GM19397 (cell line): Measurements from ENCODE around the gene CUL1.

ENCODE experiments used
- ATAC-seq: cut with Tn5 transposase; IDR thresholded peaks from one replicate; pipeline ENCODE4 v1.9.1; 2021; ENCODE audit warnings: mild to moderate bottlenecking, moderate library complexity; ENCODE audit not compliant: unreplicated experiment

The CUL1 gene

DNA sequence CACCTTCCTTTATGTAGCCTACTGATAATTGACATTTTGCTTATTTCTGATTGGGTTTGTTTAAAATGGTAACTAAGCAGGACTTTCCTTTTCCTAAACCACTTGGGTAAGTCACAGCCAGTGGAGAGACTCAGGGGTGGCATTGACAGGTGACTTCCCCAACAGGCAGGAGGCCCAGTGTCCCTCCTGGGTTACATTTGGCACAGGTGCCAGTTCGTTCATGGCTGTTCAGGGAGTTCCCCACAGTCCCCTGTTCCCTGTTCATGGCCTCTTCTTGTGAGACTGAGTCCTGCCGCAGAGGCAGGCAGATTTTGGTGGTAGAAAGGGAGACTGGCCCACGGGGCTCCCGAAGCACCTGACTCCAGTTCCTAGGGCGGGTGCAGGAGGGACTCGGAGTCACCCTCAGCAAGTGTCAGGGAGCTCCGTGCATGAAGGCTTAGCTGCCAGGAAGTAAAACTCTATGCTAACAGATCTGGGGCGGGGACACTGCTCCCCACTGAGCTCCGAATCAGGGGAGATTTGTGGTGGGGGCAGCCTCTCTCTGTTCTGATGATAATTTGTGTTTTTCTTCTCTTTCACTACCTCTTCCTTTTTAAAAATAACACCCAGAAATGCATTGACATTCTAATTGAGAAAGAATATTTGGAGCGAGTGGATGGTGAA, 101.3 kb downstream of the CUL1 start:
- ATAC-seq: no peak

DNA sequence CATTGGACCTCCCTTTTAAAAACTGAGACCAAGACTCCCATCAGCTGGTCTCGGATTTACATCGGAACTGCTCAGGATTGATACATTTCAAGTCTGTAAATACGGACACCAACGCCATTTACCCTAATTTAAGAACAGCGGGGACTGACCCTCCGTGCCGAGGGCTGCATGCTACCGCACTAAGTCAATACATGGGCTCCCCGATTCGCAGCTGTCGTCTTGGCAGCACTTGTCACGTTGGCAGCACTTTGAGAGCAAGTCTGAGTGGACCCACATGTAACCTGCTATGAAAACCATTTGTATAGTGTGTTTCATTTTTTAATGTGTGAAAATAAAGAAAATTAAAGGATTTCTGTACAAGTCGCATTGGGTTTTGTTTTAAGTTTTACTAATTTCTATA, 102.0 kb downstream of the CUL1 start:
- ATAC-seq: no peak

GRCh38 chr7:148802101-148802493, 103.4 kb downstream of the CUL1 start:
- no peak for ATAC-seq

DNA sequence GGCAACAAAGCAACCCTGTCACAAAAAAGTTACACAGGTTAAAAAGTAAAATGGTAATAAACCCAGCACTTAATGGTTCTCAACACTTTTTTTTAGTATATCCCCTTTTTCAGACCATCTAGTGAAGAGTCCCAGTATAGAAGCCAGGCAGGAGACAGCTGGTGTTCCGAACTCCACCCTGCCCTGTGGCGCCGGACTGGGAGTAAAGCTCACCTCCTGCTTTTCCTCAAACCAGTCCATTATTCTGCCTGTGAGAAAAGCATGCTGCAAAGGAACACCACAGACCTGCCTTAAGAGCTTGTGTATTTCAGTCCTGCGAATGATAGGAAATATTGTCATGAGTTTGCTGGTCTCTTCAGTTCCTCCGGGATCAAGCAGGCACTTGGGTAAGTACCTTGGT, 104.4 kb downstream of the CUL1 start:
- no peak for ATAC-seq

DNA sequence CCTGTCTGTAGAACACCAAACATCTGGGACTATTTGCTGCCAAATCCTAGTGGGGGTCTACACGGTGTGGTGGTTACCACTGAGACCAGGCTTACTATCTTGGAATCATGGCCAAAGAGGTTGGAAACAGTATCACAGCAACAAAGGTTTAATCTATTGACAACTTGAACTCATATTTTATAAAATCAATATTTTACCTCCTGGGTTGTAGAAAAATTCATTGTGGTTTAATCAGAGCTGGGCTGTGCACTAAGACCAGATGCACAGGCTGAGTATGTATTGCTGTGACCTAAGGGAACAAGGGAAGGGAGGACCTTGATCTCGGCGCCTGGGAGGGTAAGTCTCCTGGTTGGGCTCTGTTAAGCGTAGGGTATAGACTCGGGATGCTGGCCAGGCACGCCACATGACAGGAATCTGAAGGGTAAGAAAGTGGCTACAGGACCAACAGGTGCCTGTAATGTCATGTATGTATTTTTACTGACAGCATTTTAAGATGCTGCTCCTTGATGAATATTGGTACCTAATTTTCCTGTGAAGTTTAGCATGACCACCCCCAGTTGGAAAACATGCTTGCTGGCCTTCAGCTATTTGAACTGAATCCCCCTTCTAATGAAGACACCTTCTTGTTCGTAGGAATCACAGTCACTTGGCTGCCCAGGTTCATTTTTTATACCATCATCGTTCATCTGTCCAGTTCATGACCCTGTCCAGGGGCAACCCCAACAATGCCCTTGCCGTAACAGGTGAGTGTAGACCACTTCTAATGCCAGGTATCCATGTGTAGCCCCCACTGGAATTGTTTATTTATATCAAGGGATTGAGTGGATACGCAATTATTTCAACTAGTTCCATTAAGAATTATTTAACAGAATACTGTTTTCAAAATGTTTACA, 105.9 kb downstream of the CUL1 start:
- ATAC-seq: no peak

DNA sequence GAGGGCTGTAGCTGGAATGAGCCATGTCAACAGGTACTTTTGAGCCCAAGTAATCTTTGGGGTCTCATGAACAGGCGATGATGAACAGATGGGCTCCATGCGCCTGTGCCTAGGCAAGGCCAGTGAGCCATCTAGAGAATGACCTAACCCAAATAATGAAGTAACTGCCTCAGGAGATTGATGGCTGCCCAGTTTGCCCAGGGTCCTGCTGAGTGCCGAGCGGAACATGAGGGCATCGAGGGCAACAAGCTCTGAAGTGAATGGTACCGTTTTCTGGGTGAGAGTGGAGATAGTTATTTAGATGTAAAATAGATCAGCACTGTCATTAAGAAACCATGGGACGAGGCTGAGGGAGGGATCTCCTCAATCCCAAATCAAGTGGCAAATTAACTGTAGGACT, 107.5 kb downstream of the CUL1 start:
- no peak for ATAC-seq

DNA sequence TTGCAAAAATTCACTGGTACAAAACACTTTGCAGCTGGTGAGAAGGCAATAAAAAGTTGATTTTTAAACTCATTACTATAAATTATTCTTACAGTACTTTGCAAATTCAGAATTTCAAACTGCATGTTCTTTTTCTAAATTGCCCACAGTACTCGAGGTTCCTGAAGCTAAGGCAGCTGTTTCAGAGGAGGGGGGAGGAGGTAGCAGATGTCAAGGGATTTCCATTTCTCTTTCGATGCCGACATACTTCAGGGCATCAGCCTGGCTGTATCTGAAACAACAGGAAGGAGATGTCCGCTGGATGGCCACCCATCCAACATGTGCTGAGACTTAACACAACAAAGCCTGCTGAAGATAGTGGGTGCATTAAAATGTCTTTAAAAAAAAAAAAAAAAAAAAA, 108.7 kb downstream of the CUL1 start:
- ATAC-seq: no peak

GRCh38 chr7:148809856-148810255, 111.2 kb downstream of the CUL1 start:
- no peak for ATAC-seq

DNA sequence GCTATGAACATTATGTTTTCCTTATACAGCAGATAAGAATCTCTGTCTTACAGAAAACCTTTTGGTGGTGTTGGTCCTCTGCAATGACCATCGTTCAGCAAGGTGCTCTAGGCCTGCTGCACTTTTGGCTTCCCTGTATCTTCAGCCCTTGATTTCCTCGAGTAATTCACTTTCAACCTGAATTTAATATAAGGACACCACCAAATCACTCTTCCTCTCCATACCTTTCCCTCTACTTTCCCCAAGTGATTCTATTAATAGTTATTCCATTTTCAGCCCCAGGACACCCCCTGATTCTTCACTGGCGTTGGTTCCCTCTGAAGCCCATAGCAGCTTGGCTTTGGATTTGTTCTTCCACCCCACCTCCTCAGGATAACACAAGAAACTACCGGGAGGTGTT, 113.2 kb downstream of the CUL1 start:
- no peak for ATAC-seq

- ATAC-seq: no peak
Observed at GRCh38 chr7:148813890-148814289, 115.2 kb downstream of the CUL1 start.

GRCh38 chr7:148814922-148815559, 116.3 kb downstream of the CUL1 start:
- no peak for ATAC-seq

GRCh38 chr7:148815612-148816011, 116.9 kb downstream of the CUL1 start:
- ATAC-seq: no peak

GRCh38 chr7:148819697-148820360, 121.1 kb downstream of the CUL1 start:
- ATAC-seq: no peak

- ATAC-seq: no peak
Observed at GRCh38 chr7:148821422-148821821, 122.7 kb downstream of the CUL1 start.

DNA sequence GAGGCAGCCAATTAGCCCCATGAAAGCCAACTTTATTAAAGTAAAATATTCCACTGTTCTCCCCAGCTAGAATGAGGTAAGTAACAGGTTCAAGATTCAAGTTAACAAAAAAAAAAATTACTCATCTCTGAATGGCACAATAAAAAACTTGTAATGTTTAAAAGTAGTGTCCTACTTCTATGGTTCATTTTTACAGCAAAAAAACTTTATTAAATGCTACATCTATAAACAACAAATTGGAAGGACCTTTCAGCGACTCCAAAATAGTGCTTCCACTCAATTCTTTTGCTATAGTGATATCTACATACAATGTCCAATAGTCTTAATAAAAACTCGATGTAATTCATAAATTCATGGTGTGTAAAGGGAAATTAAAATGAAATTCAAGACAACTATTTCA, 126.2 kb downstream of the CUL1 start:
- no peak for ATAC-seq

DNA sequence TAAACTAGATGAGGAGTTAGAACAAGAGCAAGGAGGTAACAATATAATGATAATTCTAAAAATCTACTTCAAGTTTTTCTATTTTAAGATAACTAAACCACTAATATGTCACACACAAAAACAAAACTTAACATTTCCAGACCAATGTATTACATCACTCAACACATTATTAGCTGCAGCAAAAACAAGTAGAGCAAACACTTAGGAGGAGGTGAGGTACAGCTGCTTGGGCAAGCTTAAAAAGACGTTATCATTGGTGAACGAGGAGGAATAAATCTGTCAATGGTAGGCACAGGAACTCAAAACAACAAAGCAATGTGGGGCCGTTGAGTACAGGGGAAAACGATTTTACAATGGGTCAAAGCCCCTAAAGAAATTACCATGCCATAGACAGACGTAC, 126.6 kb downstream of the CUL1 start:
- ATAC-seq: no peak

DNA sequence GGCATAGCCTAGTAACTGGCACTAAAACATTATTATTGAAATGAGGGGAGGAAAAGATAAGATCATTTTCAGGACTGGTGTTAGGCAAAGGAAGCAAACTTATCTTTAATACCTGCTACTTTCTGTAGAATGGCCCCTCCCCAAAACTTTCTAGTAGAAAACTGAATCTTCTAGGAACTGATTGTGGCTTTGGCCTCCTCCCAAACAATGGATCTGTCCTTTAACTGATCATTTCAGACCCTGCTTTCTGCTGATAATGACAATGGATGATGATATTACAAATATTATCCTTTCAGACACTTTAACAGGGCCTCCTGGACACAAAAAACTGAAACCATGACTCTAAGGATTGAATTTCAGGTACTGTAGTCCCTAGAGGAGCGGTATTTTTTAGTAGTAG, 130.3 kb downstream of the CUL1 start:
- no peak for ATAC-seq

DNA sequence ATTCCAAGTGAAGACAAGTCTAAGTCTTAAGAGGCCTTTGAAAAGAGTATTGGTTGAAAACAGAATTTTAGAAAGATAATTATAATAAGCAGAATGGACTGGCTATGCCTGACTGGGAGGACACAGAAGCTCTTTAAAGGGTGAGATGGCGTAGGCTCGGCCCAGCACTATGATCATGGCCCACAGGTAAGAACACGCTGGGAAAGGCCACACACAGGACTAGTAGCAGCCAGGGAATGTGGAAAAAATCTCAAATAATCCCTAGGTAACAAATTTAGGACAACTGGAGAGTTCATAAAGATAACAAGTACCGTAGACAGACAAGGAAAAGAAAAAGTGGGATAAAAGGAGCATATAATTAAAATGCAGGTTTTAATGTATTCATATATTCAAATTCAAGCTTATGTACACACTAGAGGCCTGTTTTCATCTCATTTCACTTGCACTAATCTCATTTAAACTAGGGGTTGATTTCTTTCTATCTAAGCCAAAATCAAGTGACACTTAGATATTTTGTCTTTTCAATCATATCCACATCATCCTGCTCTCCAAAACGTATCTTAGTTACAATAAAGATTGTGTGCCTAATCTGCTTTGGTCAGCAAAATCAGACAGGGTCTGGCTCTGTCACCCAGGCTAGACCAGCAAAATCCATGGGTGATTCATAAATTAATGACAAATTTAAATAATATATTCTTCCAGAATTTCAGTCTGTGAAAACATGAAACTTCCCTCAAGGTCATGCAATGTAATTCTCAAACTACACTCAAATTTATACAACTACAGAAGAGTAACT, 132.4 kb downstream of the CUL1 start:
- ATAC-seq: no peak

DNA sequence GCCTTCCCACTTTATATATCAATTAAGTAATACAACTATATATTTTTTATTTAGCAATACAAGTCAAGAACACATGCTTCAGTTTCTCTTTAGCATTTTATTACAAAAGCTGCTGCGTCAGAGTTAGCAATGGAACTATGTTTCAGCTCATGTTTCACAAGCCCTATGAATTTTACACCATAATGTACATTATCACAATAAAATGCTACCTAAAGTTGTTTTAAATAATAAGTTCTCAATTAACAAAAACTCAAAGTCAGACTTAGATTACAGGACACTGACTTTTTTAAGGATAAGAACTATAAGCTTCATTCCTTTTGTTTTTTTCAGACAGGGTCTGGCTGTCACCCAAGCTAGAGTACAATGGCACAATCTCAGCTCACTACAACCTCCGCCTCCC, 133.1 kb downstream of the CUL1 start:
- no peak for ATAC-seq

DNA sequence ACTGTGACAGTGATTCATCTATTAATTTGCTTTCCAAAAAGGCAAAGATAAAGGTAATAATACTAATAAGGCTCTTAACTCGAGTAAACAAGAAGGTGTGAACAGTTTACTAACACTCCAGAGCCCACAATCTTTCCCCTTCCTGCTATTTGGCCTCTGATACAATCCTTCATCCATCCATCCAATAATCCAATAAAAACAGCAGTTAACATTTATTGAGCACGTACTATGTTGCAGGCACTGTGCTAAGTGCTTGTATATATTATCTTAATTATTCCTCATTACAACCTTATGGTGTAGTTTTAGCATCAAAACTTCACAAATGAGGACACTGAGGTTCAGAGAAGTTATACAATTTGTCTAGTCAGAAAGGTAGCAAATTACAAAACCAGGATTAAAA, 135.9 kb downstream of the CUL1 start:
- no peak for ATAC-seq

DNA sequence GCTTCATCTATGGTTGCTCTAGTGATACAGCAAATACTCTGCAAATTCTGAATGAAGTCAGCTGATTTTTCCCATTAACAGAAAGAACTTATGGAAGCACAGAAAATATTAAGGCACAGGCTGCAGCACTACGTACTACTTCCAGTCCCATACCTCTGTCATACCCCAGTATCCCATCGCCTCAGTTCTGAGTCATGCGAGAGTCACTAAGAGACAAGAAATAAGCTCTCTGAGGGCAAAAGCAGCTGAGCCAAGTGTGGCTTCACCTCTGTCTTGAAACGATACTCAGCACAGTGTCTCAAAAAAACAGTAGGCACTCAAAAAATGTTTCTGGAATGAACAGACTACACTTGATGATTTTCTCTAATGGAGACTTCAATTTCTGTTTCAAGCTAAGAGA, 137.2 kb downstream of the CUL1 start:
- ATAC-seq: no peak
